Activated T-helper 9 cell treated with anti-CD3 and anti-CD28 coated beads, Interleukin-2, amount 50 U/mL, for 16 hours (primary cell): Measurements from ENCODE around the gene PAOX.

Experiments
- DNase-seq: peaks from one replicate; pipeline ENCODE4 v3.0.0-alpha.2; 2020; ENCODE audit warnings: low read depth

Gene PAOX

GRCh38 chr10:133379152-133379800 is at the start of gene PAOX:
PAOX (plus strand) TSS chr10:133379262; CDS start chr10:133379317, 55 bp downstream.
- peak; percentile 55 for DNase-seq

GRCh38 chr10:133329491-133330202 is 49.4 kb upstream of the PAOX start:
- peak; percentile 80 for DNase-seq

GRCh38 chr10:133332936-133333699 is 45.9 kb upstream of the PAOX start:
- DNase-seq, result no peak

GRCh38 chr10:133334503-133335245 is 44.4 kb upstream of the PAOX start:
- no peak for DNase-seq

GRCh38 chr10:133335246-133336117 is 43.6 kb upstream of the PAOX start:
- peak; percentile 67 for DNase-seq

- DNase-seq, result no peak
Measured at GRCh38 chr10:133336118-133336576, 42.9 kb upstream of the PAOX start.

- peak; percentile 76 for DNase-seq
Measured at GRCh38 chr10:133336577-133337369, 42.3 kb upstream of the PAOX start, which contains the start of gene CALY. CALY (minus strand) TSS chr10:133336896; CDS start chr10:133328989, 7,907 bp downstream.

DNA sequence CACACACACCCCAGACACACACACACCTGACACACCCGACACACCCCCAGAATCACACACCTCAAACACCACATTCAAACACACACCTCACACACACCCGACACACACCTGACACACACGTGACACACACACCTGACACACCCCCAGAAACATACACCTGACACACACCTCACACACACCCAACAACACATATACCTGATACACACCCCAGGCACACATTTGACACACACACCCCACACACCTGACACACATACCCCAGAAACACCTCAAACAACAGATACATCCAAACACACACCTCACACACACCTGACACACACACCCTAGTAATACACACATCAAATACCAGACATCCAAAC is 41.7 kb upstream of the PAOX start:
- DNase-seq, result no peak

- no peak for DNase-seq
Measured at GRCh38 chr10:133338080-133339071, 40.7 kb upstream of the PAOX start.

DNA sequence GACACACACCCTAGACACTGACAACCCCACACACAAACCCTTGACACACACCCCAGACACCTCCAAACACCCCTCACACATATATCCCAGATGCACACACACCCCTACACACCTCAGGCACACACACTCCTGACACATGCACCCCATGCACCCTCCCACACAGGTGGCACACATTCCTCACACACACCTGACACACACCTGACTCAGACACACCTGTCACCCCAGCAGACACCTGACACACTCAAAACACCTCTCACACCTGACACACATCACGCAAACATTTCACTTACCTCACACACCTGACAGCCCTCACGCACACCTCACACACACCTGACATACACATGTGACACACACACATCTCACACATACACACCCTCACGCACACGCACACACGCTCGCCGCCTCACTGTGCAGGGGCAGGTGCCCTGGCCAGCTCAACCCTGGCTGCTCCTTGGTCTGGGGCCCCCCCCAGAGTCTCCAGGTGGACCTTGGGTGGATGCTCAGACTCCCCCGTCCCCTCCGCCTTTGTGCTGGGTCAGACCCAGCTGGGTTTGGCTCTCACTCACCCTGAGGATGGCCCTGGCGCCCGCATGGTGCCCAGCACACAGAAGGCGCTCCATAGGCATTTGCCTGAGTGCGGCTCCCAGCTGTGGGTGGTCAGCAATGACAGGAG is 39.2 kb upstream of the PAOX start:
- DNase-seq, result no peak

- DNase-seq, result no peak
Measured at GRCh38 chr10:133341983-133342382, 37.1 kb upstream of the PAOX start.

DNA sequence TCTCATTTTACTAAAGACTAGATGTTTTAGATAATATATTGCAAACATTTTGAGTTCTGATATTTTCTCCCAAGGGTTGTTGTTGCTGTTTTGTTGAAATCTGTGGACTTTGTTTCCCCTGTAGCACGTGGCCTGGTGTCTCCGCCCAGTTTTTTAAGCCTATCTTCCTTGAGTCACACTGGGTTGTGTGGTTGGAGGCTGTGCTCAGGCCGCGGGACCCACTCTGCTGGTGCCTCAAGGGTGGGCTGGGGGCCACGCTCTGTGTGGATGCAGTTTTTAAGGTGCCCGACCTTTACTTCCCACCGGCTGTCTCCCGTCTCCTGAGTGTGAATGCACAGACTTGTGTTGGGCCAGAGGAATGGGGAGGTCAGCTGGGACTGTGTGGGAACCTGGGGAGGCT is 36.1 kb upstream of the PAOX start:
- DNase-seq, result no peak

DNA sequence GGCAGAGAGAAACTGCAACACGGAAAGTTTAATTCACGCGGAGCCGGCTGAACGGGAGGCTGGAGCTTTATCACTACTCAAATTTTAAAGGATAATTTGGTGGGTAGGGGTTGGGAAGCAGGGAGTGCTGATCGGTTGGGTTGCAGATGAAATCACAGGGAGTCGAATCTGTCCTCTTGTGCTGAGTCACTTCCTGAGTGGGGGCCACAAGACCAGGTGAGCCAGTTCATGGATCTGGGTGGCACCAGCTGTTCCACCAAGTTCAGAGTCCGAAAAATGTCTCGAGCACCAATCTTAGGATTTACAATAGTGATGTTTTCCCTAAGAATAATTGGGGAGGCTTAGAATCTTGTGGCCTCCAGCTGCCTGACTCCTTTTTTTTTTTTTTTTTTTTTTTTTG is 35.5 kb upstream of the PAOX start:
- no peak for DNase-seq

DNA sequence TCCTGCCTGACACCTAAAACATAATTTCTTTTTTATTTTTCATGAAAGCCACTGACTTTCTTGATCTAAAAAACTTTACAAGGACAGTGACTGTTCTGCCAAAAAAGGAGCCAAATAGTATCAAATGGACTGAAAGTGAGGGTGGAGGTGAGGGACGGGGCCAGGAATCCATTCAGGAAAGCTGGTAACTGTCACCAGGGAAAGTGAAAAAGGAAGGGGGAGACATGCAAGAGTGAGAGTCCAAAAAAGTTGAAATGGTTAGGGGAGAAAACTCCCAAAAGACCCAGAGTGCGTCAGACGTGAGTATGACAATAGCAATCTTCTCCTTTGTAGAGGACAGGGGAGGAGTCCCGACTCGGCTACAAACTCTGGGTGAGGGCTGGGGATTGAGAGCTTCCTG is 34.8 kb upstream of the PAOX start:
- no peak for DNase-seq

GRCh38 chr10:133346413-133346812 is 32.6 kb upstream of the PAOX start:
- no peak for DNase-seq

DNA sequence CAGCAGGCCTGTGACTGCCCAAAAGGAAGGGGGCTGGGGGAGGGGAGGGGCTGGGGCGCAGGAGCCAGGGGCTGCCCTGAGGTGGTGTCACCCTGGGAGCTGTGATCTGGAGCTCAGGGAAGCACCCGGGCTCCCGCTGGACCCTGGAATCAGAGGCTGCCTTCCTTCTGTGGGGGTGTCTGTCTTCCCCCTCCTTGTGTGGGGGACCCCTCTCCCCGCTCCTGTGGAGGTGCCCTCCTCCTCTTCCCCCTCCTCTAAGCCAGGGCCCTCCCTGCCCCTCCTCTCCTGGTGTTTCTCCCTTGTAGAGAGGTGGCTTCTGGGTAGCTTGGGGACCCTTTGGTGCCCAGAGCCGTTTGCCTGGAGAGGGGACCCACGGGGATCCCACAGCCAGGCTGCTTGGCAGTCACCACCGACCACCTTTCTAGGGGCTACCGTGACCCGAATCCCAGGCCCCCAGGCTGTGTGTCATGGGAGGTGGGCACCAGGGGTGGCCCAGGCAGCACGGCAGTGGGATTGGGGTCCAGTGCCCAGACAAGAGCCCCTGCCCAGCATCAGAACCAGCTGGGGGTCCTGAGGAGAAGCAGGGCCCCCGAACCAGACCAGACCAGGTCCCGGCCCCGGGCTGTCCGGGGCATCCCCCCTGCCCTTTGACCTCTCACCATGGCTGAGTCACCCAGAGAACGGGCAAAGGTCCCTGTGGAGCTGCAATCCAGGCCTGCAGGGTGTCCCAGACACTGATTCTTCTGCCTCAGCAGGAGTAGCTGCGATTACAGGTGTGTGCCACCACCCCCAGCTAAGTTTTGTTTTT is 31.1 kb upstream of the PAOX start:
- no peak for DNase-seq

GRCh38 chr10:133349160-133349568 is 29.9 kb upstream of the PAOX start:
- no peak for DNase-seq

DNA sequence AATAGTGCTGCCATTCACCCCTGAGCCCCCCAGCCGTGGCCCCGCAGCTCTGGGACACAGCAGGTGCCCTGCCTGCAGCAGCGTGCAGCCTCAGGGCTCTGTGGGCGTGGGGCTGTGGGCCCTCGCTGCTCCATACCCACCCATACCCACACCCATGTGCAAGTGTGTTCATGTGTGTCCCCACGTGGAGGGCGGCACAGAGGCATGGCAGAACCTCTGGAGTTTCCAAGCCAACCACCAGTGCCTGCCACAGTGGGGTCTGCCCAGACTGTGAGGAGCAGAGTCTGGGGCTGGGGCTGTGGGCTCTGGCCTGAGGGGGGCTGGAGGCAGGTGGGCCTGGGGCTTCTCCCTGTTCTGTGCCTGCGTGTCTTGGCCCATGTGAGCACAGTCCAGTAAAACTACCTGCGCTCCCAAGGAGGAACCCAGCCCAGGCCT is 29.5 kb upstream of the PAOX start:
- no peak for DNase-seq
